NCI-H774 (cell line): ENCODE results near the gene WNT4.

Experiments used
- DNase-seq: peaks from one replicate; lab custom pipeline; 2025; lab: John Stamatoyannopoulos, UW

Gene WNT4

GRCh38 chr1:22074803-22075202, 68.1 kb downstream of the WNT4 start:
- no peak for DNase-seq

DNA sequence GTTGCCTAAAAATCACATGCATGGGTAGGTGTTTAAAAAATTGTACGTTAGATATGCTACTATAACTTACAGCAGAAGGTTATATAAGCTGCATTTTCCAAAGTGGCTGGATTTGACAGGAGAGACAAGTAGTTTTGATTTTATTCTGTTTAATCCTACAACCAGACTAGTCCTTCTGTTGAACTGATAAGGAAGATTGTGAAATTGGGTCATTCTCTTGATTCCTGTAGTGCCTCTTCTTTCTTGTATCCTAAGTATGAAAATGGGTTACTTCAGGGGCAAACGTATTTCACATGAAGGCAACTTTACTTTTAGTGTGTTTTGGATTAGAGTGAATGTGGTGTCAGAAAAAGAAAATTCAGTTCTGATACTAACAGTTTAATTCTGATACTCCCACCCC, 71.4 kb downstream of the WNT4 start:
- no peak for DNase-seq
